Left ventricle myocardium inferior (tissue), 1 donor: ENCODE data around the gene SUGCT. TPM values are rescaled to one million over a fixed set of nuclear protein-coding genes. Genes with fewer than 3 reads are reported as not detected.

Experiments
- DNase-seq: peaks from one replicate; pipeline ENCODE4 v3.0.0-alpha.2; 2020
- H3K27ac ChIP-seq: fragments of 200-600 bp; replicated peaks from 2 replicates; pipeline ENCODE4 v1.8.0; 2021
- H3K27me3 ChIP-seq: fragments of 200-600 bp; 2 replicates; pipeline ENCODE4 v1.8.0; 2021; ENCODE audit warnings: low read depth
- H3K36me3 ChIP-seq: fragments of 200-600 bp; 2 replicates; pipeline ENCODE4 v1.8.0; 2021
- H3K4me1 ChIP-seq: fragments of 200-600 bp; 2 replicates; pipeline ENCODE4 v1.8.0; 2021
- H3K4me3 ChIP-seq: fragments of 200-600 bp; 2 replicates; pipeline ENCODE4 v1.8.0; 2021; ENCODE audit warnings: mild to moderate bottlenecking, moderate library complexity
- H3K9me3 ChIP-seq: fragments of 200-600 bp; replicated peaks from 2 replicates; pipeline ENCODE4 v1.8.0; 2021
- intact Hi-C: fragments of 100-400 bp; cut with micrococcal nuclease; formaldehyde crosslinking; loops from one replicate; pipeline ENCODE4 v1.11.0; 2022
- long read RNA-seq: library from polyadenylated mRNA; unstranded; transcript quantifications from one replicate; pipeline ENCODE4 v2.0.0, GENCODE V29; 2021
- total RNA-seq: library from RNA; stranded (reverse); fragmentation: NEBNext Ultra II Directional; extraction: Animal tissue kit (Norgen Biotek cat#: 25700); gene quantifications from one replicate; pipeline ENCODE4 v1.2.1, GENCODE V29; 2021
- TF ChIP-seq, protein P1 (sequence below): fragments of 200-600 bp; IDR thresholded peaks from 2 replicates; pipeline ENCODE4 v1.8.0; 2021; ENCODE audit warnings: antibody characterized with exemption, mild to moderate bottlenecking, borderline replicate concordance
- donor health status: DM: no; HTN: yes; CAD: no; lungs with severe emphysema.

Gene SUGCT
- 5.0 TPM for total RNA-seq
- long read RNA-seq, partial matches to known transcripts: 0 of 1 reads
- long read RNA-seq, other reads (novel, unspliced or antisense): 1 of 1 reads

DNA sequence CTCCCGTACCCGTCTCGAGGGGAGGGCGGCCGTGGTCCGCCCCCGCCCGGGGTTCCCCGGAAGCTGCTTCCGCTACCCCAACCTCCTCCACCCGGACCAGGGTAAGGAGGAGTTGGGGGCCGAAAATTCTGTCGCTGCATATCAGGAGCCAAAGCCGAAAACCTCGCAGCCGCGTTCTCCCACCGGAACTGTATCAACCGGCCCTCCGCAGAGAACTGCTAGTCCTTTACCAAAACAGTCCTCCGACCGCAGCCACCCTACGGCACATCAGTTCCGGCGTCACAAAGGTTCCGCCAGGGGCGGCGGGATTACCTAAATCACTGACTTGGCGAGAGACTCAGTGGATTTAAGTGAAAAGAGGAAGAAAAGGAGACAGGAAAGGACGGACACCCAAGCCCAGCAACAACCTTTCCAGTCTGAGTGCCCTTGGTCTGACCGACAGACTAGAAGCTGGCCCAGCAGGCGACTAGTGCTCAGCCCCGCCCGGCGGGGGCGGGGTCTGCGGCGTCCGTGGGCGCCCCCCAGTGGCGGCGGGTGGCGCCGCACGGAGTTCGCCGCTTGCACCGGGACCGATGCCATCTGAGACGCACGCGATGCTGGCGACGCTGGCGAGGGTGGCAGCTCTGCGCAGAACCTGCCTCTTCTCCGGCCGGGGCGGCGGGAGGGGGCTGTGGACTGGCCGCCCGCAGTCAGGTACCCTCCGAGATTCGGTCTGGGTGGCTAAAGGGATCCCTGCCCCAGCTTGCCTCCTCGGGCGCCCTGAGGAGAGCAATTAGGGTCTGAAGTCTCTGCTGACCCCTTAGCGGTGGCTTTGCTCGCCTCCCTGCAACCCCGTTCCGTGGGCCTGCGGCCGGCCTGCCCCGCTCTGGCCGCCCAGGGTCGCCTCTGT lies at the start of gene SUGCT, which contains the start of gene MPLKIP:
SUGCT (plus strand) TSS at position 578 of the 889 bp plus-strand sequence.
MPLKIP (minus strand) TSS at position 195 of the 889 bp plus-strand sequence; CDS start at position 140, 55 bp downstream.
- DNase-seq: peak; percentile 82
- intact Hi-C loops: no loop called here
- Histone ChIP-seq H3K4me3 (peak within 1 kb of the TSS; percentile 96), H3K27me3 (no peaks in the 10 kb centered on the region), H3K9me3 (no peaks in the 10 kb centered on the region), H3K4me1 (peaks cover 55% of the 10 kb centered on the region), H3K27ac (peak within 1 kb of the TSS; percentile 94), H3K36me3 (no peaks in the 10 kb centered on the region)
- TF ChIP-seq, protein P1, sequence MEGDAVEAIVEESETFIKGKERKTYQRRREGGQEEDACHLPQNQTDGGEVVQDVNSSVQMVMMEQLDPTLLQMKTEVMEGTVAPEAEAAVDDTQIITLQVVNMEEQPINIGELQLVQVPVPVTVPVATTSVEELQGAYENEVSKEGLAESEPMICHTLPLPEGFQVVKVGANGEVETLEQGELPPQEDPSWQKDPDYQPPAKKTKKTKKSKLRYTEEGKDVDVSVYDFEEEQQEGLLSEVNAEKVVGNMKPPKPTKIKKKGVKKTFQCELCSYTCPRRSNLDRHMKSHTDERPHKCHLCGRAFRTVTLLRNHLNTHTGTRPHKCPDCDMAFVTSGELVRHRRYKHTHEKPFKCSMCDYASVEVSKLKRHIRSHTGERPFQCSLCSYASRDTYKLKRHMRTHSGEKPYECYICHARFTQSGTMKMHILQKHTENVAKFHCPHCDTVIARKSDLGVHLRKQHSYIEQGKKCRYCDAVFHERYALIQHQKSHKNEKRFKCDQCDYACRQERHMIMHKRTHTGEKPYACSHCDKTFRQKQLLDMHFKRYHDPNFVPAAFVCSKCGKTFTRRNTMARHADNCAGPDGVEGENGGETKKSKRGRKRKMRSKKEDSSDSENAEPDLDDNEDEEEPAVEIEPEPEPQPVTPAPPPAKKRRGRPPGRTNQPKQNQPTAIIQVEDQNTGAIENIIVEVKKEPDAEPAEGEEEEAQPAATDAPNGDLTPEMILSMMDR: peak; percentile 99

DNA sequence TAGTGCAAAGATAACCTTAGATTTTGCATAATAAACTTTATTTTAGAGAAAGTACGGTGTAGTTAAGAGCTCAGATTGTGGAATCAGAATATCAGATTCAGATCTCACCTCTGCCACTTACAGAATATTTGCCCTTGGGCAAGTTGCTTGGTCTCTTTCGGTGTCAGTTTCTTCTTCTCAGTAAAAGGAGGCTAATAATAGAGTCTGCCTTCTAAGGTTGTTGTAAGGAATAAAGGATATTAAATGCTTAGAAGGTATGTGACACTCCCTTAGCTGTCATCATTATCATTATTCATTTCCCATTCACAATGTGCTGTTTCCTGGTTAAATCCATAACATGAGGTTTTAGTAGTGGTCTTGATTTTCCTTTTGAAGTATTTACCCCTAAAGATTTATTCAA lies 42.6 kb upstream of the SUGCT start:
- TF ChIP-seq, protein P1: no peak
- intact Hi-C loops: no loop called here
- H3K4me1 ChIP-seq: peaks cover 41% of the 10 kb centered on the region
- H3K27me3 ChIP-seq: no peaks in the 10 kb centered on the region
- H3K9me3 ChIP-seq: no peaks in the 10 kb centered on the region
- no peak for DNase-seq
- H3K36me3 ChIP-seq: peaks cover 63% of the 10 kb centered on the region
- H3K27ac ChIP-seq: no peak overlapping the region
- H3K4me3 ChIP-seq: no peak overlapping the region

DNA sequence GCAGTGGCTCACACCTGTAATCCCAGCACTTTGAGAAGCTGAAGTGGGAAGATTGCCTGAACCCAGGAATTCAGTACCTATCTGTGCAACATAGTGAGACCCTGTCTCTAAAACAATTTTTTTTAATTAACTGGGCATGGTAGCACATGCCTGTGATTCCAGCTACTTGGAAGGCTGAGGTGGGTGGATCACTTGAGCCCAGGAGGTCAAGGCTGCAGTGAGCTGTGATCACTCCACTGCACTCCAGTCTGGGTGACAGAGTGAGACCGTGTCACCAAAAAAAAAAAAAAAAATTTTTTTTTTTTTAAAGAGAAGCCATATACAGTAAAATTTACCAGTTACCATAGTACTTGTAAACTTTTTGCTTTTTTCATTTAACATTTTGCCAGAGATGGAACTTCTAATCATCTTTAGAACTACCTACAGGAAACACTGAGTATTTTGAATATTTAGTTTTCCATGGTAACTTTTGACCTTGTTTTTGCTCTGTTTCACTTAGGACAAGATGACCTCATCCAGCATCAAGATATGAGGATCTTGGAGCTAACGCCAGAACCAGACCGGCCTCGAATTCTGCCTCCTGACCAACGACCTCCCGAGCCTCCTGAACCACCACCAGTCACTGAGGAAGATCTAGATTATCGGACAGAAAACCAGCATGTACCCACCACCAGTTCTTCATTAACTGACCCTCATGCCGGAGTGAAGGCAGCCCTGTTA lies 41.0 kb upstream of the SUGCT start:
- H3K4me3 ChIP-seq: no peak overlapping the region
- H3K9me3 ChIP-seq: no peaks in the 10 kb centered on the region
- H3K36me3 ChIP-seq: peaks cover 51% of the 10 kb centered on the region
- peaks cover 57% of the 10 kb centered on the region for H3K4me1 ChIP-seq
- TF ChIP-seq, protein P1: no peak
- H3K27me3 ChIP-seq: no peaks in the 10 kb centered on the region
- no peak overlapping the region for H3K27ac ChIP-seq
- DNase-seq: no peak
- intact Hi-C loops: no loop called here

DNA sequence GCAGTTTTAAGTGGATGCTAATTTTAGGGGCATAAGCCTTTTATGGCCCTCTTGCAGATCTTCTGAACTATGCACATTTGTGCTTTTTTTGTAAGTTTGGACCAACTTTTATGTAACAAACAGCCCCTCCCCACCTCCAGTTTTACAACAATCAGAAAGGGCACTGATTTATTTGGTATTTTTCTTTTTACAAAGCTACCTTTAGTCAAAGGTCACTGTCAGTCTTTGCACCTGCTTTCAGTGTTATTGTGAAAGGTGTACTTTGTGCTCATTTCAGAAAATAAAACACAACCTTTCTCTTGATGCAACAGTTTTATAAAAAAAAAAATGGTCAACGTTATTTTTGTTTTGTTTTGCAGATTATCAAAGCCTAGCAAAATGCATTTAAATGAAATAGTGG lies 39.6 kb upstream of the SUGCT start:
- DNase-seq: no peak
- Histone ChIP-seq H3K4me3 (no peak overlapping the region), H3K27me3 (no peaks in the 10 kb centered on the region), H3K27ac (no peak overlapping the region), H3K9me3 (no peaks in the 10 kb centered on the region), H3K36me3 (peaks cover 39% of the 10 kb centered on the region), H3K4me1 (peaks cover 52% of the 10 kb centered on the region)
- intact Hi-C loops: no loop called here
- TF ChIP-seq, protein P1: no peak

DNA sequence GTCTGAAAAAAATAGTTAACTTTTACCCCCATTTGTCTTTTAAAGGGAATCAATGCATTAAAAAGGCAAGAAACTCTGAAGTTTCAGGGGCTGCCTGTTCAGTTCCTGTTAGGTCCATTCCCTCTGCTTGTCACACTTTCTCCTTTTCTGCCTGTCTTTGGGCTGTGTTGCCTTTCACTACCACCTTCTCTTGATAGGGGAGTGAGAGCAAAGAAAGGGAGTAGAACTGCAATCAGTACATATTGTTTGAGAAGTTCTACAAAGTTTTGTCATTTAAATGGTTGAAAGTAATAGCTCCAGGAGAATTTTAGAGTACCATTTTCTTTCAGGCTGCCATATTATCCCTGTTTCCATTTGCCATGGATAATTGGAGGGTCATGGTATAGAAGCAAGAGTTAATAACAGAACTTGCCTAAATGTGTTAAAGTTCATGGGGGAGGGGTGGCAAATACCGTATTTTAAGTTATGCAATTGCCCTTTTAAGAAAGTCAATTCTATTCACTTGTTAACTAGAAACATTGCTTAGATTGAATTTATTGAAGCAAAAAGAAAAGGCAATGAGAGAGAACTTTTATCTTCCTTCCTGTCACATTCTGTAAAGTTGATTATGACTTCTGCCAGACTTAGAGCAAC lies 39.0 kb upstream of the SUGCT start:
- DNase-seq: no peak
- TF ChIP-seq, protein P1: no peak
- H3K27ac ChIP-seq: peak overlapping the region; percentile 2
- no peaks in the 10 kb centered on the region for H3K9me3 ChIP-seq
- H3K36me3 ChIP-seq: peaks cover 34% of the 10 kb centered on the region
- no peaks in the 10 kb centered on the region for H3K27me3 ChIP-seq
- intact Hi-C loops: no loop called here
- H3K4me3 ChIP-seq: no peak overlapping the region
- H3K4me1 ChIP-seq: peaks cover 52% of the 10 kb centered on the region
